ENCODE data around the gene KANSL1.
"Not testable (repeated sequence)": the region's sequence is repeated elsewhere in the genome, so short reads cannot be mapped to it uniquely, and the experiment has no call there.

The KANSL1 gene

GRCh38 chr17:46020998-46021397 lies 172.2 kb downstream of the KANSL1 start:
- Histone ChIP-seq H3K4me3 (no peak overlapping the region), H3K27ac (peak overlapping the region in 1 of 2 donors; percentile 19)
- no peak for DNase-seq (ENCODE audit: low spot score)
- no peak for TF ChIP-seq CTCF (IDR thresholded peaks at IDR 0.05)

DNA sequence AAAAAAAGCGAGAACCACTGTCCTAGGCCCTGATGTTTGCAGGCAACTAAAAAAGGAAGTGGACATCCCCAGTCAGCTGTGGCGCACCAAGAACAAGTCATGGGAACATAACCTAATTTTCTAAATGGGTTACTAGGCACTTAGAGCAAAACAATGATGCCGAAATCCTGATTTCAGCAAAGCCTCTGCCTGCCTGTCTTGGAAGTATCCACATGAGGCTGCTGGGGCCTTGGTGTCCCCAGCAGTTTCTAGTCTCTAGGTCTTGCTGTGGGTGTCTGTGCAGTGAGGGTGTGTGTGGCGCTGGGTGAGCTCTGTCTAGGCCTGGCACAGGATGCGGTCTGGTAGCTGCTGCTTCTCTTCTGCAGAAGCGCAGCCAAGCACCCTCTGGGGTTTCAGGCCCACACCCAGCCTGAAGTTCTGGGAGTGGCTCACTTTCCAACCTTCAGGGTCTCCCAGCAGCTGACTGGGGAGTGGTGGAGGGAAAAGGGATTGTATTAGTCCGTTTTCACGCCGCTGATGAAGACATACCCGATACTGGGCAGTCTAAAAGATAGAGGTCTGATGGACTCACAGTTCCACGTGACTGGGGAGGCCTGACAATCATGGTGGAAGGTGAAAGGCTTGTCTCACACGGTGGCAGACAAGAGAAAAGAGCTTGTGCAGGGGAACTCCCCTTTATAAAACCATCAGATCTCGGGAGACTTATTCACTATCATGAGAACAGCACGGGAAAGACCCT lies 173.0 kb downstream of the KANSL1 start:
- no peak overlapping the region for H3K4me3 ChIP-seq
- no peak for DNase-seq (ENCODE audit: low spot score)
- H3K27ac ChIP-seq: peak overlapping the region in 1 of 2 donors; percentile 19
- TF ChIP-seq CTCF (IDR thresholded peaks at IDR 0.05): no peak

- not testable (repeated sequence) for DNase-seq (ENCODE audit: low spot score); H3K4me3 ChIP-seq; H3K27ac ChIP-seq
Observed at GRCh38 chr17:46019408-46019925, 173.8 kb downstream of the KANSL1 start.

DNA sequence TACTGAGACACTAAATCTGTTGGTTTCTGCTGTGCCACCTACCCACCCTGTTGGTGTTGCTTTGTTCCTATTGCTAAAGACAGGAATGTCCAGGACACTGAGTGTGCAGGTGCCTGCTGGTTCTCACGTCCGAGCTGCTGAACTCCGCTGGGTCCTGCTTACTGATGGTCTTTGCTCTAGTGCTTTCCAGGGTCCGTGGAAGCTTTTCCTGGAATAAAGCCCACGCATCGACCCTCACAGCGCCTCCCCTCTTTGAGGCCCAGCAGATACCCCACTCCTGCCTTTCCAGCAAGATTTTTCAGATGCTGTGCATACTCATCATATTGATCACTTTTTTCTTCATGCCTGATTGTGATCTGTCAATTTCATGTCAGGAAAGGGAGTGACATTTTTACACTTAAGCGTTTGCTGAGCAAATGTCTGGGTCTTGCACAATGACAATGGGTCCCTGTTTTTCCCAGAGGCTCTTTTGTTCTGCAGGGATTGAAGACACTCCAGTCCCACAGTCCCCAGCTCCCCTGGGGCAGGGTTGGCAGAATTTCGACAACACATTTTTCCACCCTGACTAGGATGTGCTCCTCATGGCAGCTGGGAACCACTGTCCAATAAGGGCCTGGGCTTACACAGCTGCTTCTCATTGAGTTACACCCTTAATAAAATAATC lies 179.6 kb downstream of the KANSL1 start:
- DNase-seq (ENCODE audit: low spot score): no peak
- TF ChIP-seq CTCF (IDR thresholded peaks at IDR 0.05): no peak
- Histone ChIP-seq H3K4me3 (no peak overlapping the region), H3K27ac (no peak overlapping the region)

DNA sequence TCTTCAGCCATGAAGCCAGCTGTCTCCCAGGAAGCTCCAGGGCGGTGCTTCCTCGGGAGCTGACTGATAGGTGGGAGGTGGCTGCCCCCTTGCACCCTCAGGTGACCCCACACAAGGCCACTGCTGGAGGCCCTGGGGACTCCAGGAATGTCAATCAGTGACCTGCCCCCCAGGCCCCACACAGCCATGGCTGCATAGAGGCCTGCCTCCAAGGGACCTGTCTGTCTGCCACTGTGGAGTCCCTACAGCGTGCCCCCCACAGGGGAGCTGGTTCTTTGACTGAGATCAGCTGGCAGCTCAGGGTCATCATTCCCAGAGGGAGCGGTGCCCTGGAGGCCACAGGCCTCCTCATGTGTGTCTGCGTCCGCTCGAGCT lies 180.1 kb downstream of the KANSL1 start:
- DNase-seq (ENCODE audit: low spot score): no peak
- no peak for TF ChIP-seq CTCF (IDR thresholded peaks at IDR 0.05)
- H3K27ac ChIP-seq: no peak overlapping the region
- no peak overlapping the region for H3K4me3 ChIP-seq

- no peak overlapping the region for H3K4me3 ChIP-seq
- no peak for TF ChIP-seq CTCF (IDR thresholded peaks at IDR 0.05)
- DNase-seq (ENCODE audit: low spot score): no peak
- H3K27ac ChIP-seq: no peak overlapping the region
Observed at GRCh38 chr17:46012506-46013079, 180.6 kb downstream of the KANSL1 start.

- DNase-seq (ENCODE audit: low spot score): no peak
- no peak for TF ChIP-seq CTCF (IDR thresholded peaks at IDR 0.05)
- Histone ChIP-seq H3K4me3 (no peak overlapping the region), H3K27ac (no peak overlapping the region)
Observed at GRCh38 chr17:46011711-46012505, 181.3 kb downstream of the KANSL1 start.

All from coronary artery (tissue), 2 donors.